AG04449 (cell line): Measurements from ENCODE around the gene STXBP1.
A peak's percentile ranks its signal among the peaks of the same experiment; 100 is the strongest.
"Not testable (repeated sequence)": the region's sequence is repeated elsewhere in the genome, so short reads cannot be mapped to it uniquely, and the experiment has no call there.

ENCODE experiments used
- CTCF ChIA-PET: fragments of 350-600 bp; formaldehyde crosslinking; extraction: SDS; loops from one replicate; lab custom pipeline; 2021; ENCODE audit warnings: antibody characterized with exemption; lab: Yijun Ruan, JAX
- POLR2A ChIA-PET: fragments of 400-600, 350-600 bp; formaldehyde crosslinking; extraction: SDS; loops from one replicate; lab custom pipeline; 2020; ENCODE audit warnings: antibody characterized with exemption, inconsistent platforms; lab: Yijun Ruan, JAX
- DNase-seq: peaks from one replicate; pipeline ENCODE4 v3.0.0-alpha.2; 2010; ENCODE audit warnings: low read depth, low spot score
- H3K4me3 ChIP-seq: 2 replicates; pipeline ENCODE4 v1.5.1; 2011; ENCODE audit warnings: low read depth, mild to moderate bottlenecking, control low read depth, low read length
- CTCF ChIP-seq: IDR thresholded peaks from one replicate; pipeline ENCODE4 v1.5.1; 2011; ENCODE audit warnings: mild to moderate bottlenecking, moderate library complexity, low read length, control low read depth, inconsistent platforms; ENCODE audit not compliant: insufficient read depth; ENCODE audit errors: missing control alignments

The STXBP1 gene

GRCh38 chr9:127575875-127576778 is 36.0 kb upstream of the STXBP1 start:
- POLR2A ChIA-PET = interaction anchor here (1.4 kb wide), 1 partner anchor 8 kb away, joined by 3 read pairs; a partner anchor contains a TSS

GRCh38 chr9:127577194-127577593 is 34.9 kb upstream of the STXBP1 start:
- POLR2A ChIA-PET = interaction anchor here (1.4 kb wide), 1 partner anchor 9 kb away, joined by 3 read pairs; a partner anchor contains a TSS
- not testable (repeated sequence) for DNase-seq, H3K4me3 ChIP-seq
- CTCF ChIA-PET = interaction anchor here (0.7 to 14.2 kb wide), 6 partner anchors 9 to 348 kb away, joined by 3 to 322 read pairs (median 8); no protein-coding TSS in a partner anchor

More at GRCh38 chr9:127575875-127576778, 36.0 kb upstream of the STXBP1 start:
- no peak overlapping the region for H3K4me3 ChIP-seq
- CTCF ChIA-PET = interaction anchor here (0.6 to 5.9 kb wide), 9 partner anchors 8 to 73 kb away, joined by 3 to 41 read pairs (median 4); no protein-coding TSS in a partner anchor
- no peak for DNase-seq
- TF ChIP-seq CTCF = no peak

- H3K4me3 ChIP-seq = peak overlapping the region; percentile 57
- DNase-seq = no peak
- ChIA-PET CTCF (interaction anchor here (0.8 to 14.2 kb wide), 13 partner anchors 9 to 342 kb away, joined by 3 to 322 read pairs (median 7); partner anchors contain the start of genes STXBP1 and TOR2A), POLR2A (interaction anchor here (0.6 to 1.7 kb wide), 10 partner anchors 12 to 207 kb away, joined by 3 to 6 read pairs (median 4); partner anchors contain the start of genes CDK9, LRSAM1 and RPL12)
- no peak for TF ChIP-seq CTCF
Measured at GRCh38 chr9:127578627-127578951, 33.5 kb upstream of the STXBP1 start.

GRCh38 chr9:127578952-127579853 is 32.9 kb upstream of the STXBP1 start:
- peak; percentile 84 for DNase-seq
- H3K4me3 ChIP-seq = peak overlapping the region; percentile 57
- CTCF ChIA-PET = interaction anchor here (0.8 to 14.2 kb wide), 15 partner anchors 9 to 342 kb away, joined by 3 to 322 read pairs (median 6); partner anchors contain the start of genes STXBP1 and TOR2A
- peak; percentile 36 for TF ChIP-seq CTCF
- POLR2A ChIA-PET = interaction anchor here (0.6 to 1.8 kb wide), 12 partner anchors 12 to 207 kb away, joined by 3 to 6 read pairs (median 4); partner anchors contain the start of genes CDK9, LRSAM1, RPL12 and STXBP1

GRCh38 chr9:127580366-127580765 is 31.7 kb upstream of the STXBP1 start:
- ChIA-PET POLR2A (interaction anchor here (0.5 to 1.8 kb wide), 2 partner anchors 59 to 366 kb away, joined by 3 to 6 read pairs; no protein-coding TSS in a partner anchor), CTCF (interaction anchor here (1.1 to 14.2 kb wide), 8 partner anchors 8 to 341 kb away, joined by 3 to 322 read pairs (median 16); partner anchors contain the start of gene STXBP1)
- no peak for TF ChIP-seq CTCF
- DNase-seq = no peak
- no peak overlapping the region for H3K4me3 ChIP-seq
